Nephron (organoid): Measurements from ENCODE around the gene CAST.

ENCODE experiments used
- H3K27ac Mint-ChIP-seq, 3 experiments: 2 replicates each; pipeline ENCODE4 v1.8.0; 2020; ENCODE audit warnings: mixed read lengths in 3 of 3, mild to moderate bottlenecking in 2 of 3, moderate library complexity in 1 of 3
- H3K27me3 Mint-ChIP-seq: 2 replicates; pipeline ENCODE4 v1.8.0; 2021; ENCODE audit warnings: low read depth, mild to moderate bottlenecking, moderate library complexity, mixed read lengths
- H3K36me3 Mint-ChIP-seq: 2 replicates; pipeline ENCODE4 v1.8.0; 2020; ENCODE audit warnings: low read depth, mixed read lengths
- H3K4me1 Mint-ChIP-seq: 2 replicates; pipeline ENCODE4 v1.8.0; 2020; ENCODE audit warnings: mixed read lengths
- H3K4me3 Mint-ChIP-seq, 3 experiments: 2 replicates each; pipeline ENCODE4 v1.8.0; 2020; ENCODE audit warnings: mild to moderate bottlenecking in 3 of 3, mixed read lengths in 3 of 3, moderate library complexity in 2 of 3
- H3K9me3 Mint-ChIP-seq: 2 replicates; pipeline ENCODE4 v1.8.0; 2020; ENCODE audit warnings: mixed read lengths
- CTCF ChIP-seq, 3 experiments: fragments of 200-600 bp; sonication (generic); IDR thresholded peaks; one replicate each; pipeline ENCODE4 v1.5.0; 2021; ENCODE audit warnings: antibody characterized with exemption in 3 of 3; ENCODE audit not compliant: unreplicated experiment in 3 of 3

Gene CAST

GRCh38 chr5:96765043-96765442, 102.9 kb downstream of the CAST start:
- H3K4me3 Mint-ChIP-seq, result no peak overlapping the region
- H3K27me3 Mint-ChIP-seq, result no peaks in the 10 kb centered on the region
- H3K36me3 Mint-ChIP-seq, result peaks cover 42% of the 10 kb centered on the region
- TF ChIP-seq CTCF (IDR thresholded peaks at IDR 0.05; ENCODE audit: unreplicated experiment in 3 of 3), result no peak
- H3K27ac Mint-ChIP-seq, result no peak overlapping the region
- no peaks in the 10 kb centered on the region for H3K9me3 Mint-ChIP-seq
- no peaks in the 10 kb centered on the region for H3K4me1 Mint-ChIP-seq

GRCh38 chr5:96768708-96769251, 106.6 kb downstream of the CAST start:
- H3K36me3 Mint-ChIP-seq, result peaks cover 55% of the 10 kb centered on the region

GRCh38 chr5:96771395-96771794, 109.2 kb downstream of the CAST start:
- Mint-ChIP-seq H3K4me3 (no peak overlapping the region), H3K27ac (no peak overlapping the region), H3K4me1 (no peaks in the 10 kb centered on the region), H3K36me3 (peaks cover 58% of the 10 kb centered on the region), H3K27me3 (no peaks in the 10 kb centered on the region), H3K9me3 (no peaks in the 10 kb centered on the region)
- TF ChIP-seq CTCF (IDR thresholded peaks at IDR 0.05; ENCODE audit: unreplicated experiment in 3 of 3), result no peak

More at GRCh38 chr5:96768708-96769251, 106.6 kb downstream of the CAST start:
- Mint-ChIP-seq H3K27me3 (no peaks in the 10 kb centered on the region), H3K9me3 (no peaks in the 10 kb centered on the region), H3K4me3 (no peak overlapping the region), H3K4me1 (no peaks in the 10 kb centered on the region), H3K27ac (no peak overlapping the region)
- TF ChIP-seq CTCF (IDR thresholded peaks at IDR 0.05; ENCODE audit: unreplicated experiment in 3 of 3), result no peak

GRCh38 chr5:96772111-96772510, 109.9 kb downstream of the CAST start:
- peaks cover 55% of the 10 kb centered on the region for H3K36me3 Mint-ChIP-seq
- no peaks in the 10 kb centered on the region for H3K27me3 Mint-ChIP-seq
- TF ChIP-seq CTCF (IDR thresholded peaks at IDR 0.05; ENCODE audit: unreplicated experiment in 3 of 3), result no peak
- H3K9me3 Mint-ChIP-seq, result no peaks in the 10 kb centered on the region
- no peak overlapping the region for H3K27ac Mint-ChIP-seq
- H3K4me3 Mint-ChIP-seq, result no peak overlapping the region
- no peaks in the 10 kb centered on the region for H3K4me1 Mint-ChIP-seq

GRCh38 chr5:96772542-96772941, 110.4 kb downstream of the CAST start:
- no peaks in the 10 kb centered on the region for H3K4me1 Mint-ChIP-seq
- H3K27ac Mint-ChIP-seq, result no peak overlapping the region
- H3K27me3 Mint-ChIP-seq, result no peaks in the 10 kb centered on the region
- no peak overlapping the region for H3K4me3 Mint-ChIP-seq
- H3K9me3 Mint-ChIP-seq, result no peaks in the 10 kb centered on the region
- H3K36me3 Mint-ChIP-seq, result peaks cover 59% of the 10 kb centered on the region
- TF ChIP-seq CTCF (IDR thresholded peaks at IDR 0.05; ENCODE audit: unreplicated experiment in 3 of 3), result no peak

GRCh38 chr5:96775050-96775449, 112.9 kb downstream of the CAST start:
- no peak for TF ChIP-seq CTCF (IDR thresholded peaks at IDR 0.05; ENCODE audit: unreplicated experiment in 3 of 3)
- H3K27me3 Mint-ChIP-seq, result no peaks in the 10 kb centered on the region
- no peaks in the 10 kb centered on the region for H3K9me3 Mint-ChIP-seq
- peaks cover 59% of the 10 kb centered on the region for H3K36me3 Mint-ChIP-seq
- no peak overlapping the region for H3K27ac Mint-ChIP-seq
- H3K4me3 Mint-ChIP-seq, result no peak overlapping the region
- H3K4me1 Mint-ChIP-seq, result no peaks in the 10 kb centered on the region
